Fibroblast of pulmonary artery (primary cell): ENCODE data around the gene ZNF862.

Source experiments
- DNase-seq: peaks from one replicate; pipeline ENCODE4 v3.0.0-alpha.2; 2010; ENCODE audit warnings: low read depth
- H3K4me3 ChIP-seq: replicated peaks from 2 replicates; pipeline ENCODE4 v1.5.1; 2011; ENCODE audit warnings: low read depth, mild to moderate bottlenecking, control low read depth, low read length, moderate library complexity
- TF ChIP-seq, protein P1 (sequence below): IDR thresholded peaks from 2 replicates; pipeline ENCODE4 v1.5.1; 2011; ENCODE audit warnings: mild to moderate bottlenecking, control low read depth, low read length, inconsistent platforms; ENCODE audit errors: missing control alignments

Gene ZNF862

DNA sequence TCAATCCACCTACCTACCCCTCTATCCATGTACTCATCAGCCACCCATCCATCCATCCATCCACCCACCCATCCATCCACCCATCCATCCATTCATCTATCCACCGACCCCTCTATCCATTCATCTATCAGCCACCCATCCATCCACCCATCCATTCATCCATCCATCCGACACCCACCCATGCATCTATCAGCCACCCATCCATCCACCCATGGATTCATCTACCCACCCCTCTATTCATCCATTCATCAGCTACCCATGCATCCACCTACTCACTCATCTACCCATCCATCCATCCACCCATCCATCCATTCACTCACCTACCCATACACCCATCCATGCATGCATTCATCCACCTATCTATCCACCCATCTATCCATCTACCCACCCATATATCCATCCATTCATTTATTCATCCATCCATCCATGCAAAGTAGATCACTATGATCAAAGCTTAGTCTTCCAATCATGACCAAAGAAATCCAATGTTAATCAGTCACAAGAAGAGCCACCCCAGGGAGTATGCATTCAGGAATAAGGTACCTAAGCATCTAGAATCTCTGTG is 37.1 kb upstream of the ZNF862 start:
- H3K4me3 ChIP-seq: no peak overlapping the region
- TF ChIP-seq, protein P1, sequence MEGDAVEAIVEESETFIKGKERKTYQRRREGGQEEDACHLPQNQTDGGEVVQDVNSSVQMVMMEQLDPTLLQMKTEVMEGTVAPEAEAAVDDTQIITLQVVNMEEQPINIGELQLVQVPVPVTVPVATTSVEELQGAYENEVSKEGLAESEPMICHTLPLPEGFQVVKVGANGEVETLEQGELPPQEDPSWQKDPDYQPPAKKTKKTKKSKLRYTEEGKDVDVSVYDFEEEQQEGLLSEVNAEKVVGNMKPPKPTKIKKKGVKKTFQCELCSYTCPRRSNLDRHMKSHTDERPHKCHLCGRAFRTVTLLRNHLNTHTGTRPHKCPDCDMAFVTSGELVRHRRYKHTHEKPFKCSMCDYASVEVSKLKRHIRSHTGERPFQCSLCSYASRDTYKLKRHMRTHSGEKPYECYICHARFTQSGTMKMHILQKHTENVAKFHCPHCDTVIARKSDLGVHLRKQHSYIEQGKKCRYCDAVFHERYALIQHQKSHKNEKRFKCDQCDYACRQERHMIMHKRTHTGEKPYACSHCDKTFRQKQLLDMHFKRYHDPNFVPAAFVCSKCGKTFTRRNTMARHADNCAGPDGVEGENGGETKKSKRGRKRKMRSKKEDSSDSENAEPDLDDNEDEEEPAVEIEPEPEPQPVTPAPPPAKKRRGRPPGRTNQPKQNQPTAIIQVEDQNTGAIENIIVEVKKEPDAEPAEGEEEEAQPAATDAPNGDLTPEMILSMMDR: no peak
- no peak for DNase-seq

DNA sequence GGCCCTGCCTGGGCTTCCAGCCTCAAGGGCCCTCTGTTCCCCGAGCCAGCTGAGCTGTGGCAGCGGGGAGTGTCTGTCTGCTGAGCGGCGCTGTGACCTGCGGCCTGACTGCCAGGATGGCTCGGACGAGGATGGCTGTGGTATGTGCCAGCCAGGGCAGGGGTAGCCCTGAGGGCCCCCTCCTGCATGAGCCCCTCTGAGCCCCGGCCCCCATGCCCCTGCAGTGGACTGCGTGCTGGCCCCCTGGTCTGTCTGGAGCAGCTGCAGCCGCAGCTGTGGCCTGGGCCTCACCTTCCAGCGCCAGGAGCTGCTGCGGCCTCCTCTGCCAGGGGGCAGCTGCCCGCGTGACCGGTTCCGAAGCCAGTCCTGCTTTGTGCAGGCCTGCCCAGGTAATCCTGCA is 36.4 kb upstream of the ZNF862 start:
- DNase-seq: no peak
- TF ChIP-seq, protein P1: no peak
- no peak overlapping the region for H3K4me3 ChIP-seq

GRCh38 chr7:149802966-149803365 is 35.2 kb upstream of the ZNF862 start:
- H3K4me3 ChIP-seq: no peak overlapping the region
- TF ChIP-seq, protein P1: no peak
- DNase-seq: no peak

- H3K4me3 ChIP-seq: no peak overlapping the region
- DNase-seq: no peak
- TF ChIP-seq, protein P1: no peak
Observed at GRCh38 chr7:149803551-149804074, 34.6 kb upstream of the ZNF862 start.

DNA sequence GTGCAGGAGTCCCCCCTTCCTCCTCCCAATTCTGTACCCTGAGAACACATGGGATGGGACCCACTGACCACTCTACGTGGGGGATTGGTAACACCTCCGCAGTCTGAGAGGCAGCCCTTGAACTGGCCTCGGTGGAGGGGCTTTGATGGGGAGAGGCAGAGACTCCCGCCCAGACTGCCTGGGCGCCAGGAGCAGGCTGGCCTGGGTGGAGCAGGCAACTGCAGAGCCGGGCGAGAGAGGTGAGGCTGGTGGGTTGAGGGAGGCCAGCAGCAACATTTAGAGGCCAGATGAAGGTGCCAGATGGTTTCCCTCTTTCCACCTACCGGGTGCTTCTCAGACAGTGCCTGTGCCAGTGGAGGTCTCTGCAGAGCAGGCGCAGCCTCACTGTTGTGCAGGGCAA is 34.1 kb upstream of the ZNF862 start:
- TF ChIP-seq, protein P1: no peak
- no peak for DNase-seq
- H3K4me3 ChIP-seq: no peak overlapping the region

DNA sequence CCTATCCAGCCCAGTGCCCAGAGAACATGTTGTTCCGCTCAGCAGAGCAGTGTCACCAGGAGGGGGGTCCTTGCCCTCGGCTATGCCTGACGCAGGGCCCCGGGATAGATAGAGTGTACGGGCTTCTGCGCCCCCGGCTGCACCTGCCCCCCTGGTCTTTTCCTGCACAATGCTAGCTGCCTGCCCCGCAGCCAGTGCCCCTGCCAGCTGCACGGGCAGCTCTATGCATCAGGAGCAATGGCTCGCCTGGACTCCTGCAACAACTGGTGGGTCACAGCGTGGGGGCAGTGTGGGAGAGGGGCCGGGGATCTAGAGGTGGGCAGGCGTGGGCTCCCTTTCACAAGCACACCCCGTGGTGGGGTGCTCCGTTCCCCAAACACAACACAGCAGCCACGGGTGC is 31.4 kb upstream of the ZNF862 start:
- TF ChIP-seq, protein P1: no peak
- no peak for DNase-seq
- no peak overlapping the region for H3K4me3 ChIP-seq

DNA sequence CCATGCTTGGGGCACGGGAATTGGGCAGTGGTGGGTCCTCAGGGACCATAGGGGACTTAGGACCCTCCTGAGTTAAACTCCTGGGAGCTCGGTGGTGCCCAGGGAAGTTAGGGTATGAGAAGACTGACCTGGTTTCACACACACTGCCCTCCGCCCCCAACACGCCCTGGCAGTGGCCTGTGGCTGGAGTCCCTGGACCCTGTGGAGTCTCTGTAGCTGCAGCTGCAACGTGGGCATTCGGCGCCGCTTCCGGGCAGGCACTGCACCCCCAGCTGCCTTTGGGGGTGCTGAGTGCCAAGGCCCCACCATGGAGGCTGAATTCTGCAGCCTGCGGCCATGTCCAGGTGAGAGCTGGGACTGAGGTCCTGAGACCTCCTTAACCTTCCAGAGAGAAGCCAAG is 29.9 kb upstream of the ZNF862 start:
- DNase-seq: no peak
- TF ChIP-seq, protein P1: no peak
- no peak overlapping the region for H3K4me3 ChIP-seq
